Endothelial cell (in vitro differentiated cells): Measurements from ENCODE around the gene TUG1. TPM values are rescaled to one million over a fixed set of nuclear protein-coding genes. Genes with fewer than 3 reads are reported as not detected.

Source experiments
- total RNA-seq: library from RNA; stranded (reverse); fragmentation: NEBNext Ultra II Directional; extraction: Animal tissue kit (Norgen Biotek cat#: 25700); gene quantifications from one replicate; pipeline ENCODE4 v1.2.1, GENCODE V29; 2021; ENCODE audit not compliant: unreplicated experiment

The TUG1 gene
- total RNA-seq, 1 donor from 2014 or later: 155 TPM

Other genes with a start within 250 kb of the TUG1 start
- 56.2 TPM for gene MORC2, start 491 bp upstream of the TUG1 start, total RNA-seq
- 736 TPM for gene SMTN, start 112.1 kb downstream of the TUG1 start, total RNA-seq
- gene SELENOM, start 138.3 kb downstream of the TUG1 start, total RNA-seq: 35.4 TPM
- gene INPP5J, start 153.7 kb downstream of the TUG1 start, total RNA-seq: 2.8 TPM
- 2.8 TPM for gene PLA2G3, start 171.2 kb downstream of the TUG1 start, total RNA-seq
- 30.9 TPM for gene RNF185, start 190.9 kb downstream of the TUG1 start, total RNA-seq
- 248 TPM for gene LIMK2, start 243.0 kb downstream of the TUG1 start, total RNA-seq